Measurements from ENCODE around the gene EFCAB13. TPM values are rescaled to one million over a fixed set of nuclear protein-coding genes. Genes with fewer than 3 reads are reported as not detected.

EFCAB13 gene
- total RNA-seq, 1 experiment from 2014 or later, result 3.0 TPM

GRCh38 chr17:47295037-47295873, 28.5 kb upstream of the EFCAB13 start:
- DNase-seq (ENCODE audit: low read depth), result peak; percentile 55

GRCh38 chr17:47295874-47296255, 27.9 kb upstream of the EFCAB13 start:
- DNase-seq (ENCODE audit: low read depth), result peak; percentile 40

- no peak for DNase-seq (ENCODE audit: low read depth)
These were observed 25.9 kb upstream of the EFCAB13 start for GRCh38 chr17:47297661-47298400.

- DNase-seq (ENCODE audit: low read depth), result no peak
These were observed 25.0 kb upstream of the EFCAB13 start for GRCh38 chr17:47298712-47299111.

- DNase-seq (ENCODE audit: low read depth), result no peak
These were observed 24.4 kb upstream of the EFCAB13 start for GRCh38 chr17:47299239-47299910.

GRCh38 chr17:47300718-47301117, 23.0 kb upstream of the EFCAB13 start:
- DNase-seq (ENCODE audit: low read depth), result no peak

- DNase-seq (ENCODE audit: low read depth), result no peak
These were observed 22.6 kb upstream of the EFCAB13 start for GRCh38 chr17:47301161-47301560.

- no peak for DNase-seq (ENCODE audit: low read depth)
These were observed 21.9 kb upstream of the EFCAB13 start for GRCh38 chr17:47301831-47302230.

- peak; percentile 74 for DNase-seq (ENCODE audit: low read depth)
These were observed 19.6 kb upstream of the EFCAB13 start for GRCh38 chr17:47304186-47304585.

- peak; percentile 87 for DNase-seq (ENCODE audit: low read depth)
These were observed 18.3 kb upstream of the EFCAB13 start for GRCh38 chr17:47305302-47305923.

GRCh38 chr17:47310186-47310733, 13.5 kb upstream of the EFCAB13 start:
- no peak for DNase-seq (ENCODE audit: low read depth)

GRCh38 chr17:47311420-47311819, 12.3 kb upstream of the EFCAB13 start:
- no peak for DNase-seq (ENCODE audit: low read depth)

GRCh38 chr17:47315451-47316266, 8.1 kb upstream of the EFCAB13 start:
- DNase-seq (ENCODE audit: low read depth), result peak; percentile 69

GRCh38 chr17:47316311-47316710, 7.4 kb upstream of the EFCAB13 start:
- DNase-seq (ENCODE audit: low read depth), result peak; percentile 7

- DNase-seq (ENCODE audit: low read depth), result no peak
These were observed 6.6 kb upstream of the EFCAB13 start for GRCh38 chr17:47317119-47317518.

- no peak for DNase-seq (ENCODE audit: low read depth)
These were observed 5.4 kb upstream of the EFCAB13 start for GRCh38 chr17:47318197-47318918.

- DNase-seq (ENCODE audit: low read depth), result no peak
These were observed 2.8 kb upstream of the EFCAB13 start for GRCh38 chr17:47320879-47321502.

GRCh38 chr17:47324224-47325020, 667 bp downstream of the EFCAB13 start:
- DNase-seq (ENCODE audit: low read depth), result peak; percentile 65

- DNase-seq (ENCODE audit: low read depth), result no peak
These were observed 1.4 kb downstream of the EFCAB13 start for GRCh38 chr17:47325176-47325575.

All from RPMI7951 (cell line).